HL-60 (cell line): ENCODE data around the gene EHF.

ENCODE experiments used
- DNase-seq, 2 experiments: peaks; one replicate each; pipeline ENCODE4 v3.0.0-alpha.2; 2010 to 2020; ENCODE audit warnings: low read depth in 1 of 2, low spot score in 1 of 2
- H3K27ac ChIP-seq: fragments of 250-450 bp; sonication (Bioruptor Pico); replicated peaks from 2 replicates; pipeline ENCODE4 v1.5.1; 2020; ENCODE audit warnings: mild to moderate bottlenecking, moderate library complexity
- H3K27me3 ChIP-seq: fragments of 250-450 bp; sonication (Bioruptor Pico); 2 replicates; pipeline ENCODE4 v1.5.1; 2021; ENCODE audit warnings: mild to moderate bottlenecking, moderate library complexity; ENCODE audit not compliant: insufficient read depth, poor library complexity, severe bottlenecking
- H3K4me3 ChIP-seq: replicated peaks from 2 replicates; pipeline ENCODE4 v1.5.1; 2011; ENCODE audit warnings: mild to moderate bottlenecking, control low read depth, low read length; ENCODE audit not compliant: insufficient read depth
- CTCF ChIP-seq: IDR thresholded peaks from one replicate; pipeline ENCODE4 v1.5.1; 2011; ENCODE audit warnings: low read length, control low read depth, inconsistent platforms; ENCODE audit not compliant: insufficient read depth
- GABPA ChIP-seq: IDR thresholded peaks from 2 replicates; pipeline ENCODE4 v1.6.1; 2012; ENCODE audit warnings: low read depth
- POLR2AphosphoS5 ChIP-seq: IDR thresholded peaks from 2 replicates; pipeline ENCODE4 v1.6.1; 2012; ENCODE audit warnings: low read depth
- REST ChIP-seq: IDR thresholded peaks from 2 replicates; pipeline ENCODE4 v1.6.1; 2012; ENCODE audit warnings: low read depth; ENCODE audit not compliant: insufficient replicate concordance
- SPI1 ChIP-seq: IDR thresholded peaks from 2 replicates; pipeline ENCODE4 v1.6.1; 2012; ENCODE audit warnings: low read depth, mild to moderate bottlenecking, borderline replicate concordance

EHF gene

GRCh38 chr11:34599406-34599945 is 21.4 kb upstream of the EHF start:
- H3K27me3 ChIP-seq = no peaks in the 10 kb centered on the region
- no peak overlapping the region for H3K27ac ChIP-seq
- no peak overlapping the region for H3K4me3 ChIP-seq
- TF ChIP-seq POLR2AphosphoS5 (no peak), CTCF (no peak), SPI1 (no peak), GABPA (no peak), REST (no peak)
- DNase-seq = no peak

GRCh38 chr11:34600339-34601084 is 20.4 kb upstream of the EHF start:
- Histone ChIP-seq H3K4me3 (no peak overlapping the region), H3K27me3 (no peaks in the 10 kb centered on the region), H3K27ac (no peak overlapping the region)
- DNase-seq = no peak
- TF ChIP-seq REST (no peak), SPI1 (no peak), GABPA (no peak), POLR2AphosphoS5 (no peak), CTCF (no peak)

GRCh38 chr11:34601085-34601444 is 19.8 kb upstream of the EHF start:
- no peak for DNase-seq
- no peaks in the 10 kb centered on the region for H3K27me3 ChIP-seq
- no peak overlapping the region for H3K27ac ChIP-seq
- TF ChIP-seq POLR2AphosphoS5 (no peak), GABPA (no peak), CTCF (no peak), REST (no peak)
- no peak overlapping the region for H3K4me3 ChIP-seq
